ENCODE measurements around the gene THOC2. TPM values are rescaled to one million over a fixed set of nuclear protein-coding genes. Genes with fewer than 3 reads are reported as not detected.

THOC2 gene
- total RNA-seq, 2 experiments from 2014 or later: 73.8 to 99.1 TPM

GRCh38 chrX:123561439-123562215 is 171.2 kb downstream of the THOC2 start:
- no peak overlapping the region for H3K27ac ChIP-seq (ENCODE audit: low read depth, low read length, poor library complexity, severe bottlenecking)
- H3K4me2 ChIP-seq (ENCODE audit: low read length): no peak overlapping the region
- ChIA-PET POLR2A (no interaction called here), CTCF (ENCODE audit: unreplicated experiment) (no interaction called here)
- no peak overlapping the region for H3K4me3 ChIP-seq (ENCODE audit: low read depth, low read length, poor library complexity, severe bottlenecking)
- no peak for DNase-seq (ENCODE audit: low spot score)
- no TSS peak for BruUV-seq (replicated peaks)
- intact Hi-C loops (cut with micrococcal nuclease; ENCODE audit: unreplicated experiment): no loop called here
- no peaks in the 10 kb centered on the region for H3K9me2 ChIP-seq (ENCODE audit: insufficient read depth, low read length)
- H2AFZ ChIP-seq (ENCODE audit: low read length): no peak overlapping the region
- H4K20me1 ChIP-seq (ENCODE audit: insufficient read depth, low read length): no peaks in the 10 kb centered on the region
- H3K36me3 ChIP-seq (ENCODE audit: insufficient read depth, low read length): no peaks in the 10 kb centered on the region
- no peaks in the 10 kb centered on the region for H3K9me3 ChIP-seq (ENCODE audit: low read length)
- TF ChIP-seq CTCF (conservative IDR thresholded peaks at IDR 0.05; ENCODE audit: low read length): no peak
- H3K4me1 ChIP-seq (ENCODE audit: insufficient read depth, low read length, poor library complexity, severe bottlenecking): no peaks in the 10 kb centered on the region
- no peaks in the 10 kb centered on the region for H3K79me2 ChIP-seq (ENCODE audit: insufficient read depth, low read depth, low read length)

DNA sequence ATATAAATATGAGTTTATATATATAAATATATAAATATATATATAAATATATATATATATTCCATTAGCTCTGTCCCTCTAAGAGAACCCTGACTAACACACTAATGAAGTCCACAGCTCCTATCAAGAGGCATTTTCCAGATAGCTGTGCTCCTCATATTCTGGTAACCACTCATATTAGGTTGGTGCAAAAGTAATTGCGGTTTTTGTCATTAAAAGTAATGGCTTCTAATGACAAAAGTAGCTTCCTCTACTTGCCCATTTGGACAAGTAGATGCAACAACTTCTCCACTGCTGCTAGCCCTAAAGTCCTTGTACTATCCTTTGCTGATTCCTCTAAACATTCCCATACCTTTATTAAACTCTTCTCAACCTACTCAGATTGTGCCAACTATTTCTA is 182.0 kb downstream of the THOC2 start:
- ChIA-PET CTCF (ENCODE audit: unreplicated experiment) (no interaction called here), POLR2A (no interaction called here)
- no TSS peak for BruUV-seq (replicated peaks)
- H3K27ac ChIP-seq (ENCODE audit: low read depth, low read length, poor library complexity, severe bottlenecking): no peak overlapping the region
- no peak for DNase-seq (ENCODE audit: low spot score)
- H3K9me2 ChIP-seq (ENCODE audit: insufficient read depth, low read length): no peaks in the 10 kb centered on the region
- H3K36me3 ChIP-seq (ENCODE audit: insufficient read depth, low read length): no peaks in the 10 kb centered on the region
- no peaks in the 10 kb centered on the region for H3K9me3 ChIP-seq (ENCODE audit: low read length)
- no peak overlapping the region for H3K4me2 ChIP-seq (ENCODE audit: low read length)
- no peaks in the 10 kb centered on the region for H3K79me2 ChIP-seq (ENCODE audit: insufficient read depth, low read depth, low read length)
- TF ChIP-seq EZH2phosphoT487 (IDR thresholded peaks at IDR 0.05; ENCODE audit: borderline replicate concordance, low read depth, low read length): no peak
- TF ChIP-seq CTCF (conservative IDR thresholded peaks at IDR 0.05; ENCODE audit: low read length): no peak
- no peaks in the 10 kb centered on the region for H3K4me1 ChIP-seq (ENCODE audit: insufficient read depth, low read length, poor library complexity, severe bottlenecking)
- no peak overlapping the region for H2AFZ ChIP-seq (ENCODE audit: low read length)
- H3K4me3 ChIP-seq (ENCODE audit: low read depth, low read length, poor library complexity, severe bottlenecking): no peak overlapping the region
- H4K20me1 ChIP-seq (ENCODE audit: insufficient read depth, low read length): no peaks in the 10 kb centered on the region
- intact Hi-C loops (cut with micrococcal nuclease; ENCODE audit: unreplicated experiment): no loop called here

Small RNA genes lying within 50 kb of the gene (small RNA-seq; reads per million reads assigned to genes)
- gene AL030996.1 (not detected), gene RNU7-69P (not detected)

Other genes with a start within 250 kb of the THOC2 start
- gene XIAP, start 127.0 kb upstream of the THOC2 start, total RNA-seq (2014; rRNA removed; shearing (Covaris generic)): 20.2 and 29.7 TPM in 2 replicates
- 28.7 and 34.0 TPM in 2 replicates for gene XIAP, start 127.0 kb upstream of the THOC2 start, total RNA-seq (2022)
- gene STAG2, start 228.7 kb upstream of the THOC2 start, total RNA-seq (2014; rRNA removed; shearing (Covaris generic)): 56.7 and 72.1 TPM in 2 replicates
- gene STAG2, start 228.7 kb upstream of the THOC2 start, total RNA-seq (2022): 68.9 and 77.5 TPM in 2 replicates